ENCODE measurements around the gene BASP1.
A peak's percentile ranks its signal among the peaks of the same experiment; 100 is the strongest.
"Not testable (repeated sequence)": the region's sequence is repeated elsewhere in the genome, so short reads cannot be mapped to it uniquely, and the experiment has no call there.

BASP1 gene, protein sequence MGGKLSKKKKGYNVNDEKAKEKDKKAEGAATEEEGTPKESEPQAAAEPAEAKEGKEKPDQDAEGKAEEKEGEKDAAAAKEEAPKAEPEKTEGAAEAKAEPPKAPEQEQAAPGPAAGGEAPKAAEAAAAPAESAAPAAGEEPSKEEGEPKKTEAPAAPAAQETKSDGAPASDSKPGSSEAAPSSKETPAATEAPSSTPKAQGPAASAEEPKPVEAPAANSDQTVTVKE

DNA sequence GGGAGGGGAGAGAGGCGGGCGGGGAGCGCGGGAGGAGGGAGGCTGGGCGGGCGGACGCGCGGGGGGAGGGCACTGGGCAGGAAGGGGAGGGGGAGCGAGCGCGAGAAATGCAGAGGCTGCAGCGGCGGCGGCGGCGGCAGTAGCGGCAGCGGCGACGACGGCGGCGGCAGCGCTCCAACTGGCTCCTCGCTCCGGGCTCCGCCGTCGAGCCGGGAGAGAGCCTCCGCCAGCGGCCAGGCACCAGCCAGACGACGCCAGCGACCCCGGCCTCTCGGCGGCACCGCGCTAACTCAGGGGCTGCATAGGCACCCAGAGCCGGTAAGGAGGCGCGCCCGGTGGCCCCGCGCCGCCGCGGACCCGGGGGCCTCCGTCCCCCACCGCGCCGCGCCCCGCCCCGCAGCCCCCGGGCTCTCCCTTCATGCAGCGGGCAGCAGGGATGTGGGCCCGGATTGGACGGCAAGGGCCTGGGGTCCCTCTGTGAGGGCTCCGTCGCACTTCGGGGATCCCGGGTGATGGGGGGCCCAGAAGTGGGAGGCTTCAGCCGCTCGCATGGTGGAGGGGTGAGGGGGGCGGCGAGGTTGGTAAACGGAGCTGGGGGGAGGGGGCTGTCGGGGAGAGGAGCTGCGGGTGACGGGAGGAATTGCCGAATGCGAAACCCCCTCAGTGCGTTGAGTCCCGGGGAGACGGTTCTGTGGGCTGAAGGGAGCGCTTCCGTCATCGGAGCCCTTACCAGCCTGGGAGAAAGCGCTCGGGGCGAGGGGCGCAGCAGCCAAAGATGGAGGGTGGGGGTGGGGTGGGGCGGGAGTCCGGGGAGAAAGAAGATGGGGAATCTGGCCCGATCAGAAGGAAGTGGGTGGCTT lies at the start of gene BASP1:
TSS of gene BASP1 (plus strand) at position 139 of the 860 bp plus-strand sequence. CDS start 57,586 bp downstream, outside the sequence.
- peak; percentile 9 for DNase-seq

DNA sequence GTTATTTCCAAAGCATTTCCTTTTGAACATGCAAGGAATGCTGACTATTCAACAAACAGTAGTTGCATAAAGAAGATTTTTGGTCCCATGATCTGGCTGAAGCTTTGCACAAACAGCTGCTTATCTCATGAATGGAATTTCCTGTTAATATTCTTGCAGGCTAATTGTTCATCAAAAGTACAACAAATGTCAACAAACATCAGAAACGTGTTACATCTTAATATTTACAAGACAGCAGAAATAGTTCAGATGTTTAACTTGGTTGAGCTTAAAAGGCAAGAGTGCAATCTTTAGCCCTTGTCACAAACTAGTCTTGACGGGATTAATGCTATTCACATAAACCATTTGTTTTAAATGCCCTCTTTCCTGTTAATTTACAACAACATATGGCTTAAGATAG lies 47.9 kb upstream of the BASP1 start:
- no peak for DNase-seq

DNA sequence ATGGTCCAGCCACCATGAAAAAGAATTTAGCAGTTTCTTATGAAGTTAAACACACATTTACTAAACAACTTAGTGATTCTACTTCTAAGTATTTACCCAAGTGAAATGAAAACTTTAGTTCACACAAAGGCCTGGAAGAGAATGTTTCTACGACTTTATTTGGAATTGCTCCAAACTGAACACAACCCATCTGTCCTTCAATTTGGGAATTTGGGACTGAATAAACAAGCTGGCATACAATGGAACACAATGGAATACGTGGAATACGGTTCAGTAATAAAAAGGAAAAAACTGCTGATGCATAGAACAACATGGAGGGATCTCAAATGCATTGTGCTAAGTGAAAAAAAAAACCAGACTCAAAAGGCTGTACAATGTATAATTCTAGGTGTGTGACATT lies 44.6 kb upstream of the BASP1 start:
- DNase-seq, result no peak

DNA sequence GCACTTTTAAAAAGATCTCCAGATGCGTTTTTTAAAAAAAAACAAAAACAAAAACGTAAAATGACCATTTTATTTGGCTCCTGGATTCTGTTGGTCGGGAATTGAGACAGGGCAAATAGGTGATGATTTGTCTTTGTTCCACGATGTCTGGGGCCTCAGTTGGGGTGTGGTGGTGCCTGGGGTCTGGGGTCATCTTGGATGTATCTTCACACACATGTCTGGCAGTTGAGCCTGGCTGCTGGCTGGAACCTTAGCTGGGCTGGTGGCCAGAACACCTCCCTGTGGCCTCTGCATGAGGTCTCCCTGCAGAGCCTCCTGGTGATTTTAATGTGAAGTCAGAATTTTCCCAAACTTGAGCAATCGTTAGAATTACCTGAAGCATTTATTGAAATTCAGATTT lies 42.5 kb upstream of the BASP1 start:
- no peak for DNase-seq

DNA sequence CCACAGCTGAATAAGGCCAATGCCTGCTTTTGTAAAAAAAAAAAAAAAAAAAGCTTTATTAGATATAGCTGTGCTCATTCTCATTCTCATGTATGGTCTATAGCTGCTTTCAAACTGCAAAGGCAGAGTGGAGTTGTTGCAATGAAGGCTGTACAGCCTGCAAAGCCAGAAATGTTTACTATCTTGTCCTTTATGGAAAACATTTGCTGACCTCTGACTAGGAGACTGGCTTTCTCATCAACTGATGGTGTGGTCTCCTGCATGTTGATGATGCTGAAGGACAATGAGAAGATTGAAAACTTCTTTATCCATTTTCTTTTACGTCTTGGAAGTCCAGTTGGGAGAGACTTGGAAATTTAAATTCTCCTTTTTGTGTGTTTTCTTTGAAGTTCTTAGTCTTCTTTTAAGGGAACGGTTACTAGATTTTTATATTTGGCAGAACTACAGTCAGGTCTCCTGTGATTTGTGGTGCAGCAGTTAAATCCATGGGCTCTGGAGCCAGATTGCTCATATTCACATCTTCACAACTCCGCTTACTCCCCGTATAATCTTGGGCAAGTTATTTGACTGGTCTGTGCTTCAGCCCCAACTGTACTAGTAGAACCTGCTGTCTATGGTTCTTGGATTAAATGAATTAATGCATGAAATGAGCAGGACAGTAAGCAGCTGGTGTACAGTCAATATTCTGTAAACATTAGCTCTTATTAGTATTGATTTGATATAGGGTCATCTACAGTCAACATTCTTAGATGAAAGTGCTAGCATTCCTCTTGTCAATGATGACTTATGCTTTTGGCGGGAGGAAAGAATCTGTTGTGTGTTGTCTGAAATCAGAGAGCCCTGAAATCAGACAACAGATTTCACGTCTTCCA lies 39.7 kb upstream of the BASP1 start:
- DNase-seq, result no peak

DNA sequence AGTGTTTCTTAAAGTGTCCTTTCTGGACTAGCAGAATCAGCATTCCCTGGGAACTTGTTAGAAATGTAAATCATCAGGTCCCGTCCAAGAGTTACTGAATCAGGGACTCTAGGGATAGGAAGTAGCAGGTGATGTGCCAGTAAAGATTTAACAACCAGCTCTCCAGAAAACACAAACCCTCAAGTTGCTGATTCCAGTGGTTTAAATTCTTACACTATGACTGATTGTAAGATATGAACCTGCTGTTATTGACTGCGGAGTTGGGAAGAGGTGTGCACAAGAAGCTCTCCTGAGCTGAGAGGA lies 39.1 kb upstream of the BASP1 start:
- no peak for DNase-seq

DNA sequence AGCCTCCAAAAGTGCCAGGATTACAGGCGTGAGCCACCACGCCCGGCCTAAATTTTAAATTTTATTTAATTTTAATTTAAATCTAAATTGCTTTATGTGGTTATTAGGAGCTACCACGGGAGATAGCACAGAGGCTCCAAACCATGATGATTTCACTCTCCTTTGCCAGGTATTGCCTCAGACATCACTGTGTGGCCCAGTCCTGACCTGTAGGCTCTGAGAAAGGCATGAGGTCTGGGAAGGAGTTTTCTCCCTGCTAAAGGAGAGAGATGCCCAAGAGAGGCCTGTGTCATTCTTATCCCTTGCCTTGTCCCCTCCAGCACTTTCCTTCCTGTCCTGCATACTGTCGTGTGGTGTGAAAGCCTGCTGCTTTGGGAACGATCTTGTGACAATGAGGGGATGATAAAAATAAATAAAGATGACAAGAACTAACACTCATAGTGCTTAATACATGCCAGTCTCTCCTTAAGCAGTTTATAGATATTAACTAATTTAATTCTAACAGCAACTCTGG lies 37.0 kb upstream of the BASP1 start:
- no peak for DNase-seq

DNA sequence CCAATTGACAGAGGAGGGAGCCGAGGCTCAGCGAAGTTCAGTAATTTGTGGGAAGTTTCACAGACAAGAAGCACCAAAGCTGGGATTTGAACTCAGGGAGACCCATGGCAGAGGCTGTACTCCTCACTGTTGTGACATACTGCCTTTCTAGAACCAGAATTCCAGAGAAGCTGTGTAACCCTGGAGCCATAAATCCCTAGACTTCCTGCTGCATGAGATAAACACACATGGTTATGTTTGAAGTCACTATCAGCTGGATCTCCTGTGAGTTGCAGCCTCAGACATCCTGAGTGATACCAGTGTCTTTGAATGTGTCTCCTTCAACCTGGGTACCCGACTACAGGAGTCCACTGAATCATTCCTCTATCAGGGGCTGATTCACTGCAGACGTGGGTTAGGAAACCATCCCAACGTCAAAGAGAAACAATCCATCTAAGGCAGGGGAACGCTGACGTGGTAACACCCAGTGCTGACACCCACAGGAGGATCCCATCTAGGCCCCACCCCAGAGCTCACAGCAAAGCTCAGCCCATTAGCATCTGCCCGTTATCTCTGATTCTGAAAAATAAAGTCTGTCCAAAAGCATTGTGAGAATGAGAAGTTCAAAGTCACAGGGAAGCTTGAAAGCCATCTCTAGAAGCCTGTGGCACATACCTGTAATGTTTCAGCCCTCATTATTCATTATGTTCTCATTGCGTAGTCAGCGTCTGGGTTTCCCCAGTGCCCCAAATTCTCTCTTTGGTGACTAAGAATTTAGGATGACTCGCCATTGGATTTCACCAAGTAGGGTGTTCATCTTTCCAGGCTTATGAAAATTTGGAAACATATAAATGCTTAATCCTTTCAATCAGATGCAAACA lies 36.3 kb upstream of the BASP1 start:
- DNase-seq, result peak; percentile 9

DNA sequence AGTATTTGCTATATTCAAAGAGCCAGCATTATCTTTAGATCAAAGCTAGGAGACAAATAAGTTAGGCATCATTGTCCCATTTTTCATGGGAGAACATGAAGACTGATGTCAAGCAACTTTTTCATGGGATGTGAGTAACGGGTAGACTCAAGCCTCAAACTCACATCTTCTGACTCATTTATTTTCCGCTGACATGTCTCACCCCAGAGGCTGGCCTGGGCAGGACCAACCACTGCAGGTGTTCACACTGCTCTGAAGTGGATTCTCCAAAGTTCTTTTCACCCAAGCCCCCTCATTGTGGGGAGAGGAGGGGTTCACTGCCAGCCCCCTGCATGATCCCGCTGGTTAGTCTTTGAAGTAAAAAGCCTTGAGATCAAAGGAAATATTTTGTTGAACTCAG lies 34.9 kb upstream of the BASP1 start:
- DNase-seq, result no peak

DNA sequence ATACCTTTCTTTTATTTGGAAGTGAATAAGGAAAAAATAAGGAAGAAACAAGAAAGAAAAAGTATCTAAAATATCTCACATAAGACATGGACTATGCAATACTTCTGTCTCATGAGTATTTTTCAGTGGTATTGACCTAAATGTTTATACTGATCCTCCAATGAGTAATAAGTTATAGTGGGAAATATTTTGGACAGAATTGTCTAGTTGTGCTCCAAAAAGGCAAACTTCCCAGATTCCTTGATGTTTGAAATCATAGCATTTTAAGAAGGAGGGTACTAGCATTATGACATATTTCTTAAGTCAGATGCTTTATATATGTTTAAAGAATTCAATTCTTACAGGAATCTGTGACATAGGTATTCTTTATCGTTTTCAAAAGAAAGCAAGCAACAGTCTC lies 34.5 kb upstream of the BASP1 start:
- no peak for DNase-seq

DNA sequence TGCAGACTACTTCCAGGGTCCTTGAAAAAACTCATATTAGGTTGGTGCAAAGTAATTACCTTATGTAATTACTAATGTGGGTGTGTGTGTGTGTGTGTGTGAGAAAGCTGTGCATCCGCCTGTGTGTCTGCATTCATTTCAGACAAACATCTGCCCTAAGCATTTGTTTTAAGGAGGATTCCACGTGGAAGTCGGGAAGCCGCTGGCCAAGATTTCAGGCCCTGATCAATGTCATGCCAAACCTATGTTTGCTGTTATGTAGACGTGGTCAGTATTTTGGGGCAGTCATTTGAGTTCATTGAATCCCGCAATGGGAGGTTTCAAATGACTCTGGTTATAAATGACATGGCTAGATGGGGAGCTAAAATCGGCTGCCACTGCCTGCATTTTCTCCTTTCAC lies 33.6 kb upstream of the BASP1 start:
- DNase-seq, result no peak

DNA sequence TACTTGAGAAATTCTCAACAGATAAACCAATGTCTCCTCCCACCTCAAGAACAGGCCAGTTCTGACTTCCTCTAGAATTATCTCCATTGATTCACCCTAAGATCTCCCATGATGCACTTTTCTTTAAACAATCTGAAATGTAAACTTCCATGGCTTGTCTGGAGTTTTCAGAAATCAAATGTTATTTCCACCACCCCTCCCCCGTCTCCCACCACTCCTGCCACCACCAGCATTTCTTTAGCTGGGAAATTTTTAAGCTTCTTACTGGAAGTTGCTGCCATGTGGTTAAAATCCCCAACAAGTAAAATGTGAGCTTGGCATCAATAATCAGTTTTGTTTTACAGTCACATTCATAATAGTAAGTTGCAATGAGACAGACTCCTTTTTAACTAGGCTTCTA lies 32.8 kb upstream of the BASP1 start:
- no peak for DNase-seq

DNA sequence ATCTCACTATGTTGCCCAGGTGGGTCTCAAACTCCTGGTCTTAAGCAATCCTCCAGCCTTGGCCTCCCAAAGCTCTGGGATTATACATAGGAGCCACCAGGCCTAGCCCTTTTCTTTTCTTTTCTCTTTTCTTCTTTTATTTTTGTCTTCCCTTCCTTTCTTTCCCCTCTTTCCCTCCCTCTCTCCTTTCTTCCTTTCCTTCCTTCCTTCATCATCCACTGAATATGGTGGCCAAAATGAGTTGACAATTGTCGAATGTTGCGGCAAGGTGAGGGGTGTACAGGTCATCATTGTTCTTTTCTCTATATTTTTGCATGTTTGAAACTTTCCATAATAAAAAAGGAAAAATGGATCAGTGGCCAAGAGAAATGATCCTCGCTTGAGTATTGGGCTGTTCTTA lies 32.1 kb upstream of the BASP1 start:
- no peak for DNase-seq

DNA sequence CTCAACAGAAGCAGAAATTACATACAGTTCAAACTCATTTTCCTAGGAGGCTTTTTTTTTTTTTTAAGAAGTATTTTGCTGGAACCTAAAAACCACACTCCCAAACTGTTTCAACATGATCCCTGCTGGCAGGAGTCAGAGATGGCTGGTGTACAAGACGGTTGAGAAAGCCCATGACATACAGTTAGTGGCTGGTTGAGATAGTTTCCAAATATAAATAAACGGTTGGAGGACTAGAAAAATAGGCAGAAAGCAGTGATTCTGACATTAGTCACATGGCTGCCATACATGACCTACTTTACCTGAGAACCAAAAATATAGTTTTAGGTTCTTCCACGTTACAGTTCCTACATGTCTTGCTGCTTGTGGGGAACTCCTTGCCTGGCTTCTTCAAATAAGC lies 31.7 kb upstream of the BASP1 start:
- no peak for DNase-seq

DNA sequence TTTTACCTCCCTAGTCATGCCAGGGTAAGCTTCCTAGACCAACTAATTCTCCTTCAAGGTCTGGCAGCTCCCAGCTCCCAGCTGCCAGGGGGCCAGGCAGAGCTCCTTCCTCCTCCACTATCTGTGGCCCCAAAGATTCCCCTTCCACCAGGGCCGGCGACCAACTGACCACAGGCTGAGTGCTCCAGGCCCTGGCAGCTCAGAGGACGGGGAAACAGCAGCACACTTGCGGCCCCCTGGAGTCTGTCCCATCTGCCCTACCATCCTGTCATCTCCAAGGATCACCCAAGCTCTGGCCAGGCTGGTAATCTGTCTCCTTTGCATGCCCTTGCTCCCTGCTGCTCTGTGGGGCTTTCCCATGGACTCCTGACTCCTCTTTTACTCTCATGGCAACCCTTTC lies 31.2 kb upstream of the BASP1 start:
- DNase-seq, result no peak

DNA sequence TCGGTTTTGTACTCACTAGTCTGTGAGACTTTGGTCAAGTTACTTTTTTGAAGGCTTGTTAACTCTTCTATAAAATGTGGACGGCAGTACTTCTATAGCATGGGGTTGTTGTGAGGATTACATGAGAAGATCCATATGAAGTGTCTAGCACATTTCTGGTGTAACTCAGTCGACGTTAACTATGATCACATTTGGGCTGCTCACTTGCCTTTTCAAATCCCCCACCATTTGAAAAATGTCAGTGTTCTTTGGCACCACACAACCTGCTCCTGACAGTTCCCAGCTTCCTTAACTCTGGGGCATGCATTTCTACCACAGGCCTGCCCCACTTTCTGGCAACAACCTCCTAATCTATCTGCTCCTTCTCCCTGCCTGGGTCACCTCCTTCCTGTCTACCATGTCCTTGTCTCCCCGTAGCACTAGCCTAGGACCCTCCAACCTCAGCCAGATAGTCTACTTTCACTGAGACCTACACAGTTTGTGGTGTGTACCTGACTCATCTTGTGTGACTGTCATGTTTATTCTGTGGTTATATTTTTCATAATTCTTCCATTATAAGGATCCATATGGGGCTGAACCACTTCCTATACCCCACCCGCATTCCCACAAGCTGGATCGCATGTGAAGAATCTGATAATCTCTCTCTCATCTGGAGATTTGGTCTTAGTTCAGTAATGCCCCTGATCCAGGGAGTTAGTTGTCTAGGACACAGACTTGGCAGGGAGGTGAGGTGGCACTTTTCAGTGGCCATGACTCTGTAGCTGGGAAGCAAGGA lies 30.2 kb upstream of the BASP1 start:
- no peak for DNase-seq

DNA sequence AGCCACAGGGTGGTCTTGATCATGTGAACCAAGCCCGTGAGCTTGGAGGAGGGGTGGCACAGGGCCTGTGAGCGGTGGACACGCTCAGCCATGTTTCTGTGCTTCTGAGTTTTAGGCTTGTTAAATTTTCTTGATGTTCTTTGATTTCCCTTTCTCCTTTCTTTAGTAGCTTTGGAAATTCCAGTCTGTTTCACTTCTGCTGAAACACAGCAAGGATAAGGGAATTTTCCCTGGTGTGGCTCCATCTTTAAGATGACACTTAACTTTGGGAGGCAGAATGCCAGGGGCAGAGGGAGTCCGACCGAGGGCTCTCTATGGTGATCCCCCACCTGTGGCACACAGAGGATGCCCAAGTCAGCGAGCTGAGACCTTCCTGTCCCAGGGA lies 29.7 kb upstream of the BASP1 start:
- no peak for DNase-seq

DNA sequence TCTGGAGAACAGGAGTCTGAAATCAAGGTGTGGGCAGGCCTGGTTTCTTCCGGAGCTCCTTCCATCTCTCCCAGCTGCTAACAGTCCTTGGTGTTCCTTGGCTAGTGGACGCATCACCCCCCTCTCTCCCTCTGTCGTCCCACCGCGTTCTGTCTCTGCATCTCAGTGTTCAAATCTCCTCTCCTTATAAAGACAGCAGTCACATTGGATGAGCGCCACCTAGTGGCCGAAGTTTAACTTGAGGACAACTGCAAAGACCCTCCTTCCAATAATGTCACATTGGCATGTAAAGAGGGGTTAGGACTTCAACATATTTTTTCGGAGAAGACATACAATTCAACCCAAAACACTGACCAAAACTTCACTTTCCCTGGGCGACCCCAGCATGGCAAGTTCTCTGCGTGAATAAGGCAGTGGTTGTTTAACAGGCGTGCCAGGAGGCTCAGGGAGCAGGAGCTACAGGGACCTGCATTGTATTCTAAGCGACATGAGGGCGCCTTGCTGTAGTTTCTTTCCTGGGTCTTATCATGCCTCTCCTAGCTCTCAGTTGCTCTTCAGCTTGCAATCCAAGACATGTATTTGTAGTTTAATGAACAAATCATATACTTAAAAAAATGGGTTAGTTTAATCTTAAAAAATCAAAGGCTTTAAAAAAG lies 27.9 kb upstream of the BASP1 start:
- DNase-seq, result peak; percentile 62

DNA sequence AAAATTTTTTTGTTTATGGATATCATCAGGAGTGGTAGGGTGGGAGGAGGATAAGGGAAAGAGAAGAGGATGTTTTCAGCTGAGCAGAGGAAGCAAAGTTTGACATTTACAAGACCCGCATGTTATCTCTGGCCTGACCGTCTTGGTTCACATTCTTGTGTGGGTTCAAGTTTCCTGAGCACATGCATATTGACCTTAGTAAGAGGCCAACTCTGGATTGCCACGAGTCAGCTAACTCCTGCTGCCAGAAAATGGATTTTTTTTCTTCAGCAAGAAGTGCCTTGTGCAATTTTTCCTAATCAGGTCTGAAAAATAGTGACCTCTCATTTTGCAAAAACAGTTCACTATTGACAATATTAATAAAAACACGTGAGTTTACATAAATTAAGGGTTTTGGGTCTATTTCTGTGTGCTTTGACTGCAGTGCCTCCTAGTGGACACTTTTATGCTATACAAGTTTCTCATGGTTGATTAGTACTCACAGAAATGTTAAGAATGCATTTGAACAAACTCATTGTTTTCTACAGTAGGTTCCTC lies 27.1 kb upstream of the BASP1 start:
- no peak for DNase-seq

DNA sequence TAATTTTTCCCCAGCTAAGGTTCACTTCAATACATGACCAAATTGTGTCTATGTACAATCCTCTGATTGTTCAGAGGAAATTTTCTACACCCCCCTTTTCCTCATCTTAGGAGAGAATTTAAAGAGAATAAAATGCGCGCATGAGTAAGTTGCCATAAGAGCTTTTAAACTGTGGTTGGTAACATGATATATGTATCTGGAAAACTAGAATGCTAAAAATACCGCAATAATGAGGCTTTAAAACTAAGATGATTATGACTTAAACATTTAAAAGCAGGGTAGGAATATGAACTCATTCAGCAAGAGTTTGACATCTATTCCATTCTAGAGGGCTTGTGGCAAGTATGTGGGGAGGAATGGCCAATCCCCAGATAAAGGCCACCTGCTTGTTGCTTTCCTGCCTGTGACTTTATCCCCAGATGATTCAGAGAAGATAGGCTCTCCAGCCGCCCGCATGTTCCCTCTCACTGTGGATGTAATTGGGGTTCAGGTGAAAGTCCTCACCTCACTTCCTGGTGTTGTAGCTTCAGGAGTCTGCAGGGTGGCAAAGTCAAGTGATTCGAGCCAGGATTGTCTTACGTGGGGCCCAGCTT lies 26.5 kb upstream of the BASP1 start:
- no peak for DNase-seq

DNA sequence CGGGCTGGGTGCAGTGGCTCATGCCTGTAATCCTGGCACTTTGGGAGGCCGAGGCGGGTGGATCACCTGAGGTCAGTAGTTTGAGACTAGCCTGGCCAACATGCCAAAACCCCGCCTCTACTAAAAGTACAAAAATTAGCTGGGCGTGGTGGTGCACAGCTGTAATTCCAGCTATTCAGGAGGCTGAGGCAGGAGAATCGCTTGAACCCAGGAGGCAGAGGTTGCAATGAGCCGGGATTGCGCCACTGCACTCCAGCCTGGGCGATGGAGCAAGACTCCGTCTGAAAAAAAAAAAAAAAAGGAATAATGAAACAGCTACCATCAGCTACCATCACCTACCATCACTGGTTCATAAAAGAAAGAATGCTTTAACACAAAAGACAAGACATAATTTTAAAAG lies 25.9 kb upstream of the BASP1 start:
- DNase-seq, result not testable (repeated sequence)

All from stimulated activated CD4-positive, alpha-beta T cell treated with anti-CD3 and anti-CD28 coated beads, Interleukin-4, amount 100 ng/mL, for 24 hours (primary cell).